Measurements from ENCODE around the gene NASP. TPM values are rescaled to one million over a fixed set of nuclear protein-coding genes. Genes with fewer than 3 reads are reported as not detected.

The NASP gene, protein sequence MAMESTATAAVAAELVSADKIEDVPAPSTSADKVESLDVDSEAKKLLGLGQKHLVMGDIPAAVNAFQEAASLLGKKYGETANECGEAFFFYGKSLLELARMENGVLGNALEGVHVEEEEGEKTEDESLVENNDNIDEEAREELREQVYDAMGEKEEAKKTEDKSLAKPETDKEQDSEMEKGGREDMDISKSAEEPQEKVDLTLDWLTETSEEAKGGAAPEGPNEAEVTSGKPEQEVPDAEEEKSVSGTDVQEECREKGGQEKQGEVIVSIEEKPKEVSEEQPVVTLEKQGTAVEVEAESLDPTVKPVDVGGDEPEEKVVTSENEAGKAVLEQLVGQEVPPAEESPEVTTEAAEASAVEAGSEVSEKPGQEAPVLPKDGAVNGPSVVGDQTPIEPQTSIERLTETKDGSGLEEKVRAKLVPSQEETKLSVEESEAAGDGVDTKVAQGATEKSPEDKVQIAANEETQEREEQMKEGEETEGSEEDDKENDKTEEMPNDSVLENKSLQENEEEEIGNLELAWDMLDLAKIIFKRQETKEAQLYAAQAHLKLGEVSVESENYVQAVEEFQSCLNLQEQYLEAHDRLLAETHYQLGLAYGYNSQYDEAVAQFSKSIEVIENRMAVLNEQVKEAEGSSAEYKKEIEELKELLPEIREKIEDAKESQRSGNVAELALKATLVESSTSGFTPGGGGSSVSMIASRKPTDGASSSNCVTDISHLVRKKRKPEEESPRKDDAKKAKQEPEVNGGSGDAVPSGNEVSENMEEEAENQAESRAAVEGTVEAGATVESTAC
- 165 TPM for total RNA-seq

DNA sequence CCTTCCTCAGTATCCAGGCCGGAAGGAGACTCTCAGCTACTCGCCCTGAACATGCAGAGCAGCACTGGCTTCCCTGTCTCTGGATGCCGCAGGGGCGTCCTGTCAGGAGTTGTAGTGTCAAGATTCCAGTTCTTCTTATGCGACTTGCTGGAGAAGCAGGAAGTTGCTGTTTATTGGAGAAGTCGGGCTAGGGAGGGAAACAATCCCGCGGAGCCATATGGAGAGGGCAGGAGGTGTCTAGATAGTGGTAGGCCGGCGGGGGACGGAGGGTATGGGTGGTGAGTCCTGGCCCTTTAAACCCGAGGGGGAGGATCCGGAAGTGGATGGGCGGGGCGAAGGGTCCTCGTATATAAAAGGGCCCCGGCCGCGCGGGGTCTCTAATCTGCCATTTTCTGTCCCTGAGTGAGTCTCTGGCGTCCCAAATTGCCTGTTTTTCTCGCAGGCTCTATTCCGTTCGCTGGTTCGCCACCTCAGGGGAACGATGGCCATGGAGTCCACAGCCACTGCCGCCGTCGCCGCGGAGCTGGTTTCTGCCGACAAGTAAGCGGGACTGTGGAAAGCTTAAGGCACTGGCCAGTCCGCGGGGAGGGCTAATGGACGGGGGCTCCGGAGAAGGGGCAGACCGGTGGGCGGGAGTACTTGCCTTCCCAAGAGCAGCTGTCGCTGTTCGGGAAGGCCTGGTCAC lies at the start of gene NASP:
TSS of gene NASP (plus strand) at position 376 of the 685 bp plus-strand sequence. CDS start at position 482, 106 bp downstream.

DNA sequence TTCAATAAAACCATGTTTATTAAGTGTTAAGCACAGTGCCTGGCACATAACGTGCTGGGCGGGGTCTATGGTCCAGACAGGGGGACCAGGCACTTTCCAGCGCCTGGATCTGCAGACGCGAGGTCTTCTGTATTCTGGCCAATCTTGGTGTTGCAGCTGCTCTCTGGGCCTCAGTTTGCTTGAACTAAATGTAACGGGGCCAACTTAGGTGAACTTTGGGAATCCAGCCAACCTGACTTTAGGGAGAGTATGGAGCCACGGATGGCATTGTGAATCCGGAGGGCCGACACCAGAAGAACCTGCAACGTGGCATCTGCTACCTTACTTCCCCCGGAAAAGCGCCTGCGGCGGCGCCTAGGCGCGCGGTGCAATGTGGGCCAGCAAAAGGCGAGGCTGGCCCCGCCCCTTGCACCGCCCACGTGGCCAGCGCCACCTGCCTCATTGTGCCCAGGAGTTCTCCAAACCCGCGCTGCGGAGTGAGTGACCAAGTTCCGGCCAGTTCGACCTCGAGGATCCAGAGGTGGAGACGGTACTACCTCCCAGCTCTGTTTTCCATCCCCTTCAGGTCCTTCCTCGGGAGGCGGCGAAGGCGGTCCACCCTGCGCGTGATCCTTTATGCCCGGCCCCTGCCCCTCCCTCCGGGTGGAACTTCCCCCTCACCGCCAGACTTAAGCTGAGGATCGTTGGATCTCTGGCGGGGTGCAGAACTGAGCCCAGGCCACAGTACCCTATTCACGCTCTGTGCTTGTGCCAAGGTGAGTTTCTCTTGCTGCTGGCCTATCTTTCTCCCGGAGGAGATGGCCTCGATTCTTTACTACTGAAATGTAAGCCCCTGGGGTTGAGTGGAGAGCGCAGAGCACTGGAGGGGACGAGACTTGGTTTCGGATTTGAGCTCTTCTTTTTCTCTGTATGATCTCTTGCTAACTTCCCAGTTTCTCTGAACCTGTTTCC lies 33.2 kb upstream of the NASP start, which contains the start of gene AKR1A1:
TSS of gene AKR1A1 (plus strand) at position 426 of the 951 bp plus-strand sequence. CDS start 10,969 bp downstream, outside the sequence.

DNA sequence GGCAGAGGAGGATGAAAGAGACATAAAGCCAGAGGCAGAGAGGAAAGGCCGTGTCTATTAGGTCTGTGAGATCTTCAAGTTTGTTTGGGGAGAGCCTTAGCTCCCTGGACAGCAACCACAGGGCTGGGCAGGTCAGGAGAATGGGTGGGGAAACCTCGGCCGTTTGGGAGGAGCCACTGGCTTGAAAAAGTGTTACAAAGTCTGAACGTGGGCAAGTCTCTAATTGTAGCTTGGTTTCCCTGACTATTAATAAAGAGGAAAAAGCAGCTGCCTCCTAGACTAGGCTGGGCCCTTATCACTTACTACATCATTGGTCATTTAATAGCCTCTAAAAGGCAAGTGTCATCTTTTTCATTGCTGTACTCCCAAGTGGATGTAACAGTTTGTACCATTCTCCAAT lies 40.1 kb downstream of the NASP start, which contains the start of gene CCDC17:
TSS of gene CCDC17 (minus strand) at position 83 of the 400 bp plus-strand sequence. CDS start 145 bp downstream, outside the sequence.

Small RNAs within 50 kb of the gene (small RNA-seq; reads per million reads assigned to genes)
- gene AL355480.1 (ENCODE audit: low replicate concordance) = not detected
- not detected for gene AL355480.2 (ENCODE audit: low replicate concordance)
- not detected for gene AL355480.3 (ENCODE audit: low replicate concordance)
- gene AL355480.4 (ENCODE audit: low replicate concordance) = not detected

Other genes starting within 250 kb of the NASP start
- gene TOE1, start 243.9 kb upstream of the NASP start, total RNA-seq = 5.9 TPM
- gene MUTYH, start 243.6 kb upstream of the NASP start, total RNA-seq = 33.5 TPM
- 1.6 TPM for gene TESK2, start 92.9 kb upstream of the NASP start, total RNA-seq
- 0.63 TPM for gene CCDC163, start 84.0 kb upstream of the NASP start, total RNA-seq
- 2.8 TPM for gene MMACHC, start 83.7 kb upstream of the NASP start, total RNA-seq
- gene PRDX1, start 62.2 kb upstream of the NASP start, total RNA-seq = 128 TPM
- 68.9 TPM for gene AKR1A1, start 33.2 kb upstream of the NASP start, total RNA-seq
- 0.94 TPM for gene CCDC17, start 40.0 kb downstream of the NASP start, total RNA-seq
- 91.1 TPM for gene GPBP1L1, start 102.5 kb downstream of the NASP start, total RNA-seq
- 31.0 TPM for gene TMEM69, start 104.1 kb downstream of the NASP start, total RNA-seq
- 11.6 TPM for gene IPP, start 166.6 kb downstream of the NASP start, total RNA-seq
- gene MAST2, start 219.6 kb downstream of the NASP start, total RNA-seq = 126 TPM